HepG2 (cell line): ENCODE results near the gene ZFPM1. TPM values are rescaled to one million over a fixed set of nuclear protein-coding genes. Genes with fewer than 3 reads are reported as not detected.
"Not testable (repeated sequence)": the region's sequence is repeated elsewhere in the genome, so short reads cannot be mapped to it uniquely, and the experiment has no call there.

Experiments used
- ATAC-seq: fragments of 200-7000 bp; cut with Tn5 transposase; 3 replicates; pipeline ENCODE4 v1.9.1; 2020; ENCODE audit warnings: mild to moderate bottlenecking, moderate library complexity
- BruUV-seq: library from RNA; stranded (reverse); fragments of 400-500 nt; replicated peaks from 2 replicates; lab custom pipeline; 2021; lab: Mats Ljungman, UMichigan
- CTCF ChIA-PET: fragments of 300-600 bp; formaldehyde crosslinking; extraction: SDS; loops from one replicate; lab custom pipeline; 2021; ENCODE audit warnings: low total read pairs, inconsistent platforms, low intra/inter-chr PET ratio; lab: Yijun Ruan, JAX
- POLR2A ChIA-PET: fragments of 350-600 bp; sonication (Branson Sonifier 250); formaldehyde crosslinking; loops from one replicate; lab custom pipeline; 2020; ENCODE audit warnings: antibody characterized with exemption, inconsistent platforms; lab: Yijun Ruan, JAX
- DNase-seq: peaks from one replicate; pipeline ENCODE4 v3.0.0-alpha.2; 2015; ENCODE audit warnings: low spot score
- FAIRE-seq: peaks from 3 replicates; lab custom pipeline; 2011; peaks lifted over from hg19 to GRCh38; lab: Jason Lieb, UNC
- H2AFZ ChIP-seq: one replicate; pipeline ENCODE4 v1.6.1; 2011; ENCODE audit warnings: low read length, inconsistent platforms
- H3K27ac ChIP-seq: fragments of 300-600 bp; 3 replicates; pipeline ENCODE4 v1.8.0; 2011; ENCODE audit warnings: mixed run types, mild to moderate bottlenecking, mixed read lengths, low read length, inconsistent platforms; ENCODE audit not compliant: insufficient read depth; ENCODE audit errors: extremely low read length
- H3K27me3 ChIP-seq, 2 experiments: fragments of 200-600 bp in 1 of 2; 2 replicates in 1 of 2; 3 replicates in 1 of 2; pipeline versions ENCODE4 v1.6.0 to v1.8.0; 2011; ENCODE audit warnings: low read length in 2 of 2, mild to moderate bottlenecking in 2 of 2, moderate library complexity in 2 of 2, inconsistent platforms in 1 of 2; ENCODE audit not compliant: insufficient read depth in 2 of 2, control insufficient read depth in 1 of 2
- H3K36me3 ChIP-seq, 2 experiments: fragments of 200-600 bp in 1 of 2; replicated peaks in 1 of 2; 2 replicates in 1 of 2; 3 replicates in 1 of 2; pipeline versions ENCODE4 v1.5.1 to v1.8.0; 2011; ENCODE audit warnings: low read length in 2 of 2, inconsistent platforms in 1 of 2; ENCODE audit not compliant: insufficient read depth in 2 of 2, control insufficient read depth in 1 of 2
- H3K4me1 ChIP-seq: 2 replicates; pipeline ENCODE4 v1.5.1; 2012; ENCODE audit warnings: low read length, inconsistent platforms; ENCODE audit not compliant: insufficient read depth
- H3K4me2 ChIP-seq: 2 replicates; pipeline ENCODE4 v1.6.0; 2011; ENCODE audit warnings: low read depth, low read length, inconsistent platforms
- H3K4me3 ChIP-seq, 3 experiments: fragments of 200-600 bp in 1 of 3; sonication (generic), shearing (Covaris generic) in 1 of 3; replicated peaks in 1 of 3; 2 replicates each; pipeline ENCODE4 v1.5.1; 2011 to 2016; ENCODE audit warnings: low read length in 3 of 3, inconsistent platforms in 2 of 3, low read depth in 2 of 3, mild to moderate bottlenecking in 2 of 3, control low read depth in 1 of 3, mixed read lengths in 1 of 3; ENCODE audit not compliant: insufficient read depth in 1 of 3
- H3K79me2 ChIP-seq: one replicate; pipeline ENCODE4 v1.6.1; 2011; ENCODE audit warnings: low read length, inconsistent platforms; ENCODE audit not compliant: insufficient read depth
- H3K9ac ChIP-seq: 2 replicates; pipeline ENCODE4 v1.6.0; 2011; ENCODE audit warnings: mild to moderate bottlenecking, low read depth, low read length, inconsistent platforms; ENCODE audit not compliant: insufficient read depth
- H3K9me3 ChIP-seq: 2 replicates; pipeline ENCODE4 v1.5.1; 2012; ENCODE audit warnings: mild to moderate bottlenecking, low read length
- H4K20me1 ChIP-seq: 2 replicates; pipeline ENCODE4 v1.6.0; 2011; ENCODE audit warnings: inconsistent platforms, mild to moderate bottlenecking, low read length, moderate library complexity; ENCODE audit not compliant: insufficient read depth
- CREB1 ChIP-seq, 2 experiments: fragments of 450-650 bp in 1 of 2; IDR thresholded peaks; 2 replicates each; pipeline ENCODE4 v1.6.1; 2016 to 2017; ENCODE audit warnings: control low read depth in 1 of 2, mild to moderate bottlenecking in 1 of 2, missing compliant biosample characterization in 1 of 2, missing genetic modification characterization in 1 of 2
- RAD51 ChIP-seq: fragments of 450-650 bp; IDR thresholded peaks from 2 replicates; pipeline ENCODE4 v1.6.1; 2016; ENCODE audit warnings: borderline replicate concordance
- WGBS: methylation state at CpG from one replicate; pipeline ENCODE4 v1.1.6; 2017; ENCODE audit warnings: low lambda C conversion rate; 5-methylcytosine and 5-hydroxymethylcytosine counted together
- in situ Hi-C: cut with HindIII; loops from 2 replicates; pipeline ENCODE4 v1.10.0; 2017; ENCODE audit warnings: low pct_unique_long_range_greater_than_20kb; ENCODE audit not compliant: extremely low pct_ligation_motif_present
- intact Hi-C: fragments of 100-400 bp; cut with micrococcal nuclease; formaldehyde crosslinking; loops from one replicate; pipeline ENCODE4 v1.10.0; 2022; ENCODE audit not compliant: unreplicated experiment
- polyA plus RNA-seq, 8 experiments: library from polyadenylated mRNA; depleted of rRNA in 3 of 8; stranded (reverse) in 7 of 8; unstranded in 1 of 8; fragments of >200 nt; fragmentation: Illumina TruSeq in 4 of 8; extraction: Trizol in 4 of 8; gene quantifications; 2 replicates each; pipeline versions ENCODE4 v1.2.1 to v1.2.3, GENCODE V29; 2011 to 2016; ENCODE audit warnings: low read depth in 4 of 8, missing spikeins in 1 of 8, mixed read lengths in 1 of 8; ENCODE audit not compliant: insufficient read depth in 1 of 8
- total RNA-seq, 5 experiments: library from RNA; depleted of rRNA; stranded (reverse); fragments of >200 nt; fragmentation: Illumina TruSeq; extraction: Trizol; gene quantifications; 2 replicates each; pipeline ENCODE4 v1.2.3, GENCODE V29; 2016; ENCODE audit warnings: low read depth in 1 of 5
- TF ChIP-seq, protein P1 (sequence below), 2 experiments: sonication (generic) in 1 of 2; formaldehyde crosslinking in 1 of 2; IDR thresholded peaks; 2 replicates each; pipeline versions ENCODE4 v1.5.1 to v1.6.1; 2011 to 2020; ENCODE audit warnings: borderline replicate concordance in 1 of 2, low read depth in 1 of 2, low read length in 1 of 2, mild to moderate bottlenecking in 1 of 2, missing genetic modification reagents in 1 of 2, moderate library complexity in 1 of 2
- TF ChIP-seq, protein P2 (sequence below): fragments of 450-650 bp; IDR thresholded peaks from 2 replicates; pipeline ENCODE4 v1.6.1; 2016

ZFPM1 gene
- total and polyA plus RNA-seq, 2 of the 13 experiments (the other 11 are each of a cell fraction or from before 2014, with no cell fraction given), result 1.3 to 3.8 TPM

DNA sequence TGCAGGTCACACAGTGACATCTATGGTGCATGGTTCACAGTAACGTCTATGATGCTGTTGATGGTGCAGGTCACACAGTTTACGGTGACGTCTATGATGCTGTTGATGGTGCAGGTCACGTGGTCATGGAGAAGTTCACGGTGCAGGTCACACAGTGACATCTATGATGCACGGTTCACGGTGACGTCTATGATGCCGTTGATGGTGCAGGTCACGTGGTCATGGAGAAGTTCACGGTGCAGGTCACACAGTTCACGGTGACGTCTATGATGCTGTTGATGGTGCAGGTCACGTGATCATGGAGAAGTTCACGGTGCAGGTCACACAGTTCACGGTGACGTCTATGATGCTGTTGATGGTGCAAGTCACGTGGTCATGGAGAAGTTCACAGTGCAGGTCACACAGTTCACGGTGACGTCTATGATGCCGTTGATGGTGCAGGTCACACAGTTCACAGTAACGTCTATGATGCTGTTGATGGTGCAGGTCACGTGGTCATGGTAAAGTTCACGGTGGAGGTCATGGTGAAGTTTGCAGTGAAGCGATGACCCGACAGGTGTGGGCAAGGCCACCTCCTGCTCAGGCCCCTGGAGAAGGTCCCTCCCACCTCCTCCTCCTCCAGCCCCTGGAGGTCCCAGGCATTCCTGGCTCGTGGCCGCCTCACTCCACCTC, 42.6 kb upstream of the ZFPM1 start:
- CTCF ChIA-PET; DNase-seq; H3K9ac ChIP-seq; H3K27ac ChIP-seq; H3K79me2 ChIP-seq; H3K9me3 ChIP-seq; H3K4me3 ChIP-seq; H3K4me2 ChIP-seq; POLR2A ChIA-PET; H3K36me3 ChIP-seq; H2AFZ ChIP-seq; H4K20me1 ChIP-seq; H3K4me1 ChIP-seq; intact Hi-C loops; ATAC-seq; TF ChIP-seq CREB1 (CRISPR knock-in tag; IDR thresholded peaks at IDR 0.05): not testable (repeated sequence)
- WGBS, result 38% methylated on average over 28 of the region's 28 CpGs
- peaks cover 26 to 69% of the 10 kb centered on the region in 2 experiments for H3K27me3 ChIP-seq
- FAIRE-seq, result peak; percentile 51
- TF ChIP-seq CREB1 (IDR thresholded peaks at IDR 0.05) (peak; percentile 85), RAD51 (peak; percentile 87)
- TF ChIP-seq, protein P1, sequence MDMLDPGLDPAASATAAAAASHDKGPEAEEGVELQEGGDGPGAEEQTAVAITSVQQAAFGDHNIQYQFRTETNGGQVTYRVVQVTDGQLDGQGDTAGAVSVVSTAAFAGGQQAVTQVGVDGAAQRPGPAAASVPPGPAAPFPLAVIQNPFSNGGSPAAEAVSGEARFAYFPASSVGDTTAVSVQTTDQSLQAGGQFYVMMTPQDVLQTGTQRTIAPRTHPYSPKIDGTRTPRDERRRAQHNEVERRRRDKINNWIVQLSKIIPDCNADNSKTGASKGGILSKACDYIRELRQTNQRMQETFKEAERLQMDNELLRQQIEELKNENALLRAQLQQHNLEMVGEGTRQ (IDR thresholded peaks at IDR 0.05; ENCODE audit: low read depth, low read length), result peak; percentile 89
- TF ChIP-seq, protein P1 (CRISPR knock-in tag; IDR thresholded peaks at IDR 0.05; ENCODE audit: borderline replicate concordance), result not testable (repeated sequence)
- TF ChIP-seq, protein P2, sequence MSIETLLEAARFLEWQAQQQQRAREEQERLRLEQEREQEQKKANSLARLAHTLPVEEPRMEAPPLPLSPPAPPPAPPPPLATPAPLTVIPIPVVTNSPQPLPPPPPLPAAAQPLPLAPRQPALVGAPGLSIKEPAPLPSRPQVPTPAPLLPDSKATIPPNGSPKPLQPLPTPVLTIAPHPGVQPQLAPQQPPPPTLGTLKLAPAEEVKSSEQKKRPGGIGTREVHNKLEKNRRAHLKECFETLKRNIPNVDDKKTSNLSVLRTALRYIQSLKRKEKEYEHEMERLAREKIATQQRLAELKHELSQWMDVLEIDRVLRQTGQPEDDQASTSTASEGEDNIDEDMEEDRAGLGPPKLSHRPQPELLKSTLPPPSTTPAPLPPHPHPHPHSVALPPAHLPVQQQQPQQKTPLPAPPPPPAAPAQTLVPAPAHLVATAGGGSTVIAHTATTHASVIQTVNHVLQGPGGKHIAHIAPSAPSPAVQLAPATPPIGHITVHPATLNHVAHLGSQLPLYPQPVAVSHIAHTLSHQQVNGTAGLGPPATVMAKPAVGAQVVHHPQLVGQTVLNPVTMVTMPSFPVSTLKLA, result peak; percentile 26; the same call in 1 of the 2 replicates
- TF ChIP-seq, all 625 proteins: peak for 4; not testable (repeated sequence) for 621
- BruUV-seq, in situ Hi-C loops: not testable (repeated sequence)
